ENCODE measurements around the gene ELAVL1.
"Not testable (repeated sequence)": the region's sequence is repeated elsewhere in the genome, so short reads cannot be mapped to it uniquely, and the experiment has no call there.

Gene ELAVL1

DNA sequence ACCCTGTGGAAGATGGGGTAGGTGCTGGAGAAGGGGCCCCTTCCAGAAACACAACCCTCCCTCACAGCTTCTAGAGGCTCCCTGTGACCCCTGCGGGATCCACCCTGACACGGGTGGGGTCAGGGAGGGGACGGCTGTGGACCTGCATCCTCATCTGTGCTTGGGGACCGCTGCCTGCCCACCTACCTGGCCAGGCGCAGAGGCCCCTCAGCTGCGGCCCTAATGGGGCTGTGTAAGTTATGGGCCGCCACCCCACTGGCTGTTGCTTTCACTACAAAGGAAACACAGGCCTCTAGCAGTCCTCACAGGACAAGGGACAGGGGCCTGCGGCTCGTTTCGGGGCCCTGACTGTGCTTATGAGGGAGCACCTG, 72.5 kb downstream of the ELAVL1 start:
- DNase-seq: no peak

DNA sequence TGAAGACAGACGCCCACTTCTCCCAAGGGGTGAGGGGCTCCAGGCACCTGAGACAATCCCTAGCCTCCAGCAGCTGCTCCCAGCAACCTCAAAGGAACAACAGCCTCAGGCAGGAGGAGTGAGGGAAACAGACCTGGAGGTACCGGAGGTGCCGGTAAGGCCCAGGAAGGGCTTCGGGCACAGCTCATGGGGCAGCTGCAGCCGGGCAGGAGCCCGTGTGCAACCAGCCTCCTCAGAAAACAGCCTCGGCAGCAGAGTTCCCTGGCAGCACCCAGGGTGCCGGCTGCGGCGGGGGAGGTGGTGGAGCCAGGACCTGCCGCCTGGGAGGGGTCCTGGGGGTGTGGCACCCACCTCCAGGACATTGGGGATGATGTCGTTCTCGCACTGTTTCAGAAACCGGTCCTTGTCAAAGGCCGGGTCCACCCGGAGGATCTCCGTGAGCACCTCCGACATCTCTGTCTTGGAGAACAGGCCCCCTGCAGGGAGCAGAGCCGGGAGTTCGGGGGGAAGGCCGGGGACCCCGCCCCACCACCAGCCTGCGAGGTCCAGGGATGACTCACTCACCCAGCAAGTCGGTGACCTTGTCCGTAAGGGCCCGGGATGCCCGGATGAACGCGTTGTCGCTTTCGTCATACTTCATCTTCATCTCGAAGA, 73.0 kb downstream of the ELAVL1 start:
- DNase-seq: no peak

DNA sequence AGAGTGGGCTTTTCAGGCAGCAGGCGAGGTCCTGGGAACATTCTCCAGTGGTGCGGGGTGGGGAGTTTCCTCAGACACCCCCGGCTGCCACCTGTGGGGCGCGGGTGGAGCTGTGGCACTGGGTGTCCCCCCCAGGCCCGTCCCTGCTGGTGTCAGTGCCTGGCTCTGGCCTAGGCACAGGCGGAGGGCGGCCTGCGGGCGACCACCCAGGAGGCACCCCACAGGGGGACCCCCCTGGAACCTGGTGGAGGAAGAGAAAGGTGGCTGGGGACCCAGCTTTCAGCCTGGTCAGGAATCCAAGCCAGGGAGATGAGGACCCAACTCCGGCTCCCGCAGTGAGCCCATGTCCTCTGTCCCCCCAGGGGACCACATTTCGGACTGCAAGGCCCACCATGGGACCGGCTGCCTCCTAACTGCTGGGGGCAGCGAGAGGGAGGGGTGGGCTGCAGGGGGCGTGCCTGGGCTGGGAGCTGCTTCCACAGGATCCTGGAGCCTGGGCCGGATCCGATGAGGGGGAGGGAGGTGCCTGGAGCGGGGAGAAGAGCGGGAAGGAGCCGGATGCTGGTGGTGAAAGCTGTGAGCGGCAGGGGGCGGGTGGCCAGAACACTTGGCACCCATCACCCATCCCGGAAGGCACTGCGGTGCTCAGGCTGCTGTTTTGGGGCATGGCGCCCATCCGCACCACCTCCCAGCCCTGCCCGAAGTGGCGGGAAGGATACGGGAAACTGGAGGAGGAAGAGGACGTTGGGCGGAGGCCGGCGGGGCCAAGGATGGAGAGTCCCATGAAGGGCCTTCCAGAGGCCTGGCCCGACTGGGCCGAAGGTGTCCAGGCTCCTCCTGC, 74.0 kb downstream of the ELAVL1 start:
- no peak for DNase-seq

DNA sequence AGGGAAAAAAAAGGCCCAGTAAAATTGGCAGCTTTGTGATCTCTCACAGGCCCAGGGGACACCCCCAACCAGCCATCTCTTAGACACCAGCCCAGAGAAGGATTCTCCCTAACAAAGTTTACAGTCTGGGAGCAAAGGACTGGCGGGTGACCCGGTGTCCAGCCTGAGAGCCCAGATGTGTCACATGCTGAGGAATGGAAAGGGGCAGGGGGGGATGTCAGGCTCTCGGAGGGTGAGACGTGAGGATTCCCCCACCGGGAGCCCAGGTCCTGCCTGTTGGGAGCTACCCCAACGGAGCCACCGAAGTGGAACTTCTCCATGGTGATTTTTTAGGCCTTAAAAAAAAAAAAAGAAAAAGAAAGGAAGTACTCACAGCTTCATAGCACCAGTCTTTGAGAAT, 74.7 kb downstream of the ELAVL1 start:
- no peak for DNase-seq

DNA sequence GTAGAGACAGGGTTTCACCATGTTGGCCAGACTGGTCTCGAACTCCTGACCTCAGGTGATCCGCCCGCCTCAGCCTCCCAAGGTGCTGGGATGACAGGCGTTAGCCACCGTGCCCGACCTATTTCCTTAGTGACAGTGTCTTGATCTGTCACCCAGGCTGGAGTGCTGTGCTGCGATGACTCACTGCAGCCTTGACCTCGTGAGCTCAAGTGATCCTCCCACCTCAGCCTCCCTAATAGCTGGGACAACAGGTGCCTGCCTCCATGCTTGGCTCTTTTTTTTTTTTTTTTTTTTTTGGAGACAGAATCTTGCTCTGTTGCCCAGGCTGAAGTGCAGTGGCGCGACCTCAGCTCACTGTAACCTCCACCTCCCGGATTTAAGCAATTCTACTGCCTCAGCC, 75.4 kb downstream of the ELAVL1 start:
- not testable (repeated sequence) for DNase-seq

DNA sequence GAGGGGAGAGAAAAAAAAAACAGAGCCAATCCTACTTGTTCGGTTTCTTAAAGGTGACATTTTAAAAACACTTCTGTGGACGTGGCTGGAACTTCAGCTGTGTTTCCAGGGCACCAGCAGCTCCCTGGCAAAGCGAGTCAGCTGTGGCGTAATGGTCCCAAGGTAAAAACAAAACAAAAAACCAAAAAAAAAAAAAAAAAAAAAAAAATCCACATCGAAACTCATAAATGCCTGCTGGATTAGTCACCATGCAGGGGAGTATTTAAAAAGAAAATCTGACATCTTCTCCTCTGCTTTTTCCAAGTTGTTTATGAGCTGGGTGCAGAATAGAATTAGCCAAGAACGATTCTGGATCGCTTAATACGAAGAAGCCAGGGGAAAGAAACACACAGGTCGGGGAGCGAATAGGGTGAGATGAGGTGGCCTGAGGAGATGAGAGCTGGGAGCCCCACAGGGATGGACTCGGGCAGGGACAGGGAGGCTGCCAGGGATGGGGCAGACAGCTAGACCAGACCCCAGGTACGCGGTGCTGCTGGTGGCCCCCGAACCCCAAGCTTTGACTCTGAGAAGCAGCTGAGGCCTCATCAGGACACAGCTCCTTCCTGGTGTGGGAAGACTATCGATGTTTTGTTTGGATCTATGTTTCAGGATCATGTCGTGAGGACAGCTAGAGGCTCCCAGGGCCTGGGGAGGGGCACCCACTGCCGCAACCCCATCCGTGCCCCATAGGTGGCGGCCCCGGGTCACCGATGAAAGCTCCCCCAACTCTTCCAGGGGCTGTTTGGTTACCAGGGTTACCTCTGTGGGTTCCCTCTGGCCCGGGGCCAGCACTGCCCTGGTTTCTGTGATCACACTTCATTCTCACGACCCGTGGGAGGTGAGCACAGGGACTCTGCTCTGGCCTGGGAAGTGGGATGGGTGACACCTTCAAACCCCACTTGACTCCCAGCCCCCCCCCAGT, 76.4 kb downstream of the ELAVL1 start:
- DNase-seq: peak; percentile 79

DNA sequence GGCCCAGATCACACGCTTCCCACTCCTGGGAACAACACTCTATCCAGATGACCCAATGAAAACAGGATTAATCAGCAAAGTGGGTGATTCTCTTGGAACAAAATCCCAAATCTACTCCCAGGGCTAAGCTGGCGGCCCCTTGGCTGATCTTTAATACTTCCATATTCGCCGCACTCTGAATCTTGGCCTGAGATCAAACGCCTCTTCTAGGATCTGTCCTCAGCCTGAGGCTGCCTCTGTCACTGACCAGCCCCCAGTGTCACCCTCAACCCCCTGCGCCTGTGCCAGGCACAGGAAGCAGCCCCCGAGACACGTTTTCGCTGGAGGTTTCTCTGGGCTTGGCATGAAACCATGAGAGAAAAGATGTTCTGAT, 77.1 kb downstream of the ELAVL1 start:
- no peak for DNase-seq

DNA sequence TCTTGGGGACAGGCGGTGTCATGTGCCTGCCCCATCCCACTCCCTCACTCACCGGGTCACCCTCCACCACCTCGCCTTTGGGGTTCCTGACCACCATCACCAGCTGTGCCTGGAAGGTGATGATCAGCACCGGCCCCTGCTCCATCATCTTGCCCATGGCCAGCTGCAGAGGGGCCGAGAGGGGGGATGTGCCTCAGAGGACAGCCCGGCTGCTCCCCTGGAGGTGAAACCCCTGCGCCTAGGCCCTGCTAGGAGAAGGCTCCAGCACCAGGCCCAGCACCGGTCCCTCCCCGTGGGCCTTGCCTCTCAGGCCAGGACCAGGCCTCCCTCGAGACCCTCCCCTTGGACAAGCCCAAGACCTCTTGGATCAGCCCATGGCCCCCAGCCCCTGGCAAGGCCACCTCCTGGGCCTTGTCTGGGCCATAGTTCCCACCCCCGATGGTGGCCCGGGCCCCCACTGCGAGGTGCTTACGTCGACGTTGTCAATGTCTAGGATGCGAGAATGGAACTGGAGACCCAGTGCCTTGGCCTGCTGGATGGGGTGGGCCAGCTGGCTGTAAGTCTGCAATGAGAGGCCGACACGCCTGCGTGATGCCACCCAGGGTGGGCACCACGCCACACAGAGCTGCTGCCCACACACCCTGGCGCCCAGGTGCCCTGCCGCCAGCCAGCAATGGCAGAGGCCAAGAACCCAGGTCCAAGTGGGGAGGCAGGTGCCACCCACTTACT, 77.7 kb downstream of the ELAVL1 start:
- DNase-seq: no peak

DNA sequence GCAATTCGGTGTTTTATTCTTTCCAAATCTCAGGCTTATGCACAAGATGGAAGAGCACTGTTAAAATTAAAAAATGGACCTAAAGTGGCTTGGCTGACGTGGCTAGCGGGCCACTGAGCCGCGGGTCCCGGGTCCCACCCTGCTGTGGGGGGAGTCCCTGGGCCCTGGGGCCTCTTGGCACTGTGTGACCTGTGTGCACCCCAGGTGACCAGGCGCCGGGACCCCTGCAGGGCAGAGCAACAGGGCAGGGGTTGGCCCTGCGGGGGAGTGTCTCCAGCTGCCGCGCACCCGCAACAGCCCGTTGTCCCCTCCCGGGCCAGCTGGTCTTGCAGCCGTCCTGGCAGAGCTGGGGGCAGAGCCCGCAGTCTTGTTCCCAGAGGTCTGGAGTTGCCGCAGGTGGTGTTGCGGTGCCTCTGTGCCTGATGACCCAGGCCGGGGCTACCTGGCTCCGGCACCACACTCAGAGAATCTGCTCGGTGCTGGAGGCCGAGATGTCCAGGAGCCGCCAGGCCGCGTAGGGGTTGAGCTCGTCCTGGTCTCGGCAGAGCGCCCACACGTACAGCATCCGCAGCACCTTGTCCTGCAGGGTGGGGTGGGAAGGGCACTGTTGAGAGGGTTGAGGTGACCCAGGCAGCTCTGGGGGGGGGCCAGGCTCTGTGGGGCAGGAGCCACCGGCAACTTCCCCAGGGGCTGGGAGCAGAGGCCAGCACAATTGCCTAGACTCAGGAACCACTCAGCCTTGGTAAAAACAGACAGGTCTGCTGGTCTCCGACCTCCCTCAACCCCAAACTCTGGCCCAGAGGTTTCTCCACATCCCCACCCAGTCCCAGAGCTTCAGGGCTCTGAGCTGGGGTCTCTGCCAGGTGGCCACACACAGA, 78.5 kb downstream of the ELAVL1 start:
- DNase-seq: no peak

DNA sequence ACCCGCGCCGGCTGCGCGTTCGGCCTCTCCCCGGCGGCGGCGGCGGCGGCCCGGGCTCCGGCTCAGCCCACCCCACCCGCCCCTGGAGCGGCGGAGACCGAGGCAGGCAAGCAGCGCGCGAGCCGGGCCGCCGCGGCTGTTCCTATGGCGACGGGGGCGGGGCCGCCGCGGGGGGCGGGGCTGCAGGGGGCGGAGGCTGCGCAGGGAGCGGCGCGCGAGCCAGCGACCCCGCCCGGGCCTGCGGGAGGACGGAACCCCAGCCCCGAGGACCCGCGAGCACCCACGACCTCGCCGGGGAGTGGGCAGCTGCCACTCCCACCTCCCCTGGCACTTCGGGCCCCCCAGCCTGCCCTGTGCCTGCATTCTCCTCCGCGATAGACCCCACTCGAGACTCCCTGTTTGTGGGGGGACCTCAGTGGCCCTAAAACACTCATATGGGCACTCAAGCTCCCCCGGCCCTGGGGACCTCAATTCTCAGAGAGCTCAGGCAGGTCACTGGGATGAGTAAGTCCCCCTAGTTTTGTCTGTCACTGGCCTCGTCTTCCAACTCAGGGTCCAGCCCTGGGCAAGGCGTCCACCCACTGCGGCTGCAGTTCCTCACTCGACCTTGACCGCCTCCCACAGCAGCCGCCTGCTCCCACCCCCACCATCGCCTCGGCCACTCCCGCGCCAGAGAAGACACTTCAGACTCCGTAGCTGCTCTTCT, 79.3 kb downstream of the ELAVL1 start, which contains the start of gene CTXN1:
Gene CTXN1, minus strand, starts transcription at position 115 of the 706 bp plus-strand sequence. CDS start 597 bp downstream, outside the sequence.
- peak; percentile 57 for DNase-seq

DNA sequence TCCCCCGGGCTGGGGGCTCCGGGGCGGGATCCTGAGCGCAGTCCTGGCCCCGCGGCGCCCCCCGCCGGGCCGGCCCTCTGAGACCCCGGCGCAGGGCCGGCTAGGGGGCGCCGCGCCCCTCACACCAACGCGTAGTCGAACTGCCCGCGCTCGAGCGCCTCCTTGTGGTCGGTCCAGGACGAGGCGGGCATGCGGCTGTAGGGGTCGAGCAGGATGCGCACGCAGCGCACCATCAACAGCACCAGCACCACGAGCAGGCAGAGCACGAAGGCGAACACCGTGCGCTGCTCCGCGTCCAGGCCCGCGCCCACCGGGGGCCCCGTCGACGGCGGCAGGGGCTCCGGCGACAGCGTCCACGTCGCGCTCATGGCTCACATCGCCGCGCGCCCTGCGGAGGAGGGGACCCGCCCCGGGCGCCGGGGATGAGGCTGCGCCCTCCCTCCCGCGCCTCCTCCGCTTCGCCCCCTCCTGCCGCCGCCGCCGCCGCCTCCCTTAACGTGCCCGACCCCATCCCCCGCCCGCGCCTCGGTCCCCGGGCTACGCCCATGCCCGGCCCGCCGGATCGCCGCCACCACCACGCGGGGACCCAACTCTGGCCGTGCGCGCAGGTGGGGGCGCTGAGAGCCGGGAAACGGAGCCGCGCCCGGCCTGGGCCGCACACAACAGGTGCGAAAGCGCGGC, 80.1 kb downstream of the ELAVL1 start:
- DNase-seq: peak; percentile 73

DNA sequence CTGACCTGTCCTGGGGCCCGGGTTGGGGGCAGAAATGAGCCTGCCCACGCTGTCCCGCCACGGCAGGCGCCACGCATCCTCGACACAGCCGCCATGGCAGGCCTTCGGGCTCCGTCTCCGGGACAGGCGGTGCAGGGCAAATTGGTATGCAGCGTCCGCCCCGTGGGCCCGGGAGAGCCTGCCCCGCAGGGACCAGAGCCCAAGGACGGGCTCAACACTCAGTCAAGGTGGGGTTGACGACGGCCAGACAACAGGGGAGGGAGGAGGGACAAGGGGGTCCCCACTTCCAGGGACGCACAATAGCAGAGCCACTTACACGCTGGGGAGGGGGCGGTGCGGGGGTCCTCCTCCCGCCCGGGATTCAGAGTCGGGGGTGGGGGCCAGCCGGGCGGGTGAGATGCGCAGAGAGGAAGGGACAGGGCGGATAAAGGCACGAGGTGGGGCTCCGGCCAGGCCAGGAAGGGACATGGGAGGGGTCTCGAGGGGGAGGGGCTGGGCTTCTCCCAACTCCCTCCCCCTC, 80.7 kb downstream of the ELAVL1 start:
- no peak for DNase-seq

DNA sequence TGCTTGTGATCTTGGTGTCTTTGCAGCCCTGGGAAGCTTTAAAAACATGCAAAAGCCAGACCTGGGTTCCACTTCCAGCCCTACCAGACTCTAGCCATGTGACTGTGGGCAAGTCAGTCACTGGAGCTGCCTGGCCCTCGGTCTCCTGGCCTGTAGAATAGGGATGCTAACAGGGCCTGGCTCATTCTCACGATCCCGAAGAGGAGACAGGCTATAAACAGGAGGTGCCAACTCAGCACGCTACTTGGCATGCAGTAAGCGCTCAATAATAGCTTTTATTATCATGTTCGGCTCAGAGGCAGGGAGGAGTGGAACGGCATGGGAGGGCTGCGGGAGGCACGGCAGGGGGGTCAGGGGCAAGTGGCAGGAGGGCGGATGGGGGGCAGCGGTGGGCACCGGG, 81.2 kb downstream of the ELAVL1 start:
- no peak for DNase-seq

DNA sequence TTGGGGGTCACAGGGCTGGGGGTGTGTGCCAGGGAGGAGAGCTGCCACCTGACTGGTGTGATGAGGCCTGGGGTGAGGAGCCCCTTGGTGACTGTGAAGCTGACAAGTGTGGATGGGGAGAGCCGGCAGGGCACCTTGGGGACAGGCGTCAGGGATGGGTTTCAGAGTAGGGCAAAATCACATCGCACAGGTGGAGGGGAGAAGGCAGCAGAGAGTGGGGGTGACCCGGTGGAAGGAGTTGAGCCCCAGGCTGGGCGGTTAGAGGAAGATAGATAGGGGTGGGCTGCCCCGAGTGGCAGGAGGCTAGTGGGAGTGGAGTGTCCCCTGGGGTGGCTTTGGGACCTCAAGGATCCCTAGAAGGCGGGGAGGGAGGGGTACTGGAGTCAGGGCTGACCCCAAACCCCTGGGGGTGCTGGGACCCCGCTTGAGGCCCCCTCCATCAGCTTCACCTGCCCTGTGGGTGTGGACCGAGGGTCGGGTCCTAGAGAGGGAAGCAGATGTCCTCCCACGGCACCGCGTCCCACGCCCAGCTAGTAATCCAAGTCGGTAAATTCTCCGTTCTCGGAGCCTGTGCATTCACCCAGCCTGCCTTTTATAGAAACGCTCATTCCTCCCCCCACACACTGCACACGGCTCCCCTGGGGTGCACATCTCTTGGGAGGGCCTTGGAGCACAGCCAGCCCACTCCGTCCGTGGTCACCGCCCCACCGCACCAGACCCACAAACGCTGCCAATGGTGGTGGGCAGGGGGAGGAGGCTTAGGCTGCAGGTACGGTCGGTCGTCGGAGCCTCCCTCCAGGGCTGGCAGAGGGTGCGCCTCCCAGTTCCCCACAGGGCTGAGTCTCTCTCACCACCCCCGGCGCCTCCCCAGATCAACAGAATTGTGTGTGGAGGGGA, 81.9 kb downstream of the ELAVL1 start:
- DNase-seq: no peak

DNA sequence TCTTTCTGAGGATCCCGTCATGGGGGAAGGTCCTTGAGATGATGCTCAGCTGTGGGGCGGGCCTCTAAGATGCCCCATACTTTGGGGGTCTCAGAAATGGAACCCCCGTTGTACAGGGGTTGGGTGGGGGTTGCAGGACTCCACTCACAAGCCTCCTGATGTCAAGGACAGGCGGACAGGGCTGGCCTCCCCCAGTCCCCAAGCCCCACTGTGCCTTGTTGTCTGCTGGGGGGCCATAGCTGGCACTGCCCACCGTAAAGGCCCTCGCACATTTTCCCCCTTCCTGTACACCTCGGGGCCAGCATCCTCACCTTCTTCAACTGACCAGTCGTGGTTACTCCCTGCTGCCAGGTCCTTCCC, 82.6 kb downstream of the ELAVL1 start:
- no peak for DNase-seq

DNA sequence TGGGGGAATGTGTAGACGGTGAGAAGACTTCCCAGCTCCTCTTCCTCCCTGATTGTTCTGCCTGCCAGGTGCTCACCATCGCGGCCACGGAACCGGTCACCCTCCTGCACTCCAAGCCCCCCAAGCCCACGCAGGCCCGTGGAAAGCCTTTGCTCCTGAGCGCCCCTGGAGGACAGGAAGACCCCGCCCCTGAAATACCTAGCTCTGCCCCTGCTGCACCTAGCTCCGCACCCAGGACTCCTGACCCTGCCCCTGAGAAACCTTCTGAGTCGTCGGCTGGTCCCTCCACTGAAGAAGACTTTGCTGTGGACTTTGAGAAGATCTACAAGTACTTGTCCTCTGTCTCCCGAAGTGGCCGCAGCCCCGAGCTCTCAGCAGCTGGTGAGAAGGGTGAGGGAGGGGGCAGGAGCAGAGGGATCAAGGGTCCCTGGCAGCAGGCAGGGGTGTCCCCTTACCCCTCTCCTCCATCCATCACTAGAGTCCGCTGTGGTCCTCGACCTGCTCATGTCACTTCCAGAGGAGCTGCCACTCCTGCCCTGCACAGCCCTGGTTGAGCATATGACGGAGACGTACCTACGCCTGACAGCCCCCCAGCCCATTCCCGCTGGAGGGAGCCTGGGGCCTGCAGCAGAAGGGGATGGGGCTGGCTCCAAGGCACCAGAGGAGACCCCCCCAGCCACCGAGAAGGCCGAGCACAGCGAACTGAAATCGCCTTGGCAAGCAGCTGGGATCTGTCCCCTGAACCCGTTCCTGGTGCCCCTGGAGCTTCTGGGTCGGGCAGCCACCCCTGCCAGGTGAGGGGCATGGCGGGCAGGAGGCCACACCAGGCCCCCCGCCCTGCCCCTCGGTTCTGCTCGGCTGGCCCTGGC, 83.2 kb downstream of the ELAVL1 start:
- DNase-seq: no peak

DNA sequence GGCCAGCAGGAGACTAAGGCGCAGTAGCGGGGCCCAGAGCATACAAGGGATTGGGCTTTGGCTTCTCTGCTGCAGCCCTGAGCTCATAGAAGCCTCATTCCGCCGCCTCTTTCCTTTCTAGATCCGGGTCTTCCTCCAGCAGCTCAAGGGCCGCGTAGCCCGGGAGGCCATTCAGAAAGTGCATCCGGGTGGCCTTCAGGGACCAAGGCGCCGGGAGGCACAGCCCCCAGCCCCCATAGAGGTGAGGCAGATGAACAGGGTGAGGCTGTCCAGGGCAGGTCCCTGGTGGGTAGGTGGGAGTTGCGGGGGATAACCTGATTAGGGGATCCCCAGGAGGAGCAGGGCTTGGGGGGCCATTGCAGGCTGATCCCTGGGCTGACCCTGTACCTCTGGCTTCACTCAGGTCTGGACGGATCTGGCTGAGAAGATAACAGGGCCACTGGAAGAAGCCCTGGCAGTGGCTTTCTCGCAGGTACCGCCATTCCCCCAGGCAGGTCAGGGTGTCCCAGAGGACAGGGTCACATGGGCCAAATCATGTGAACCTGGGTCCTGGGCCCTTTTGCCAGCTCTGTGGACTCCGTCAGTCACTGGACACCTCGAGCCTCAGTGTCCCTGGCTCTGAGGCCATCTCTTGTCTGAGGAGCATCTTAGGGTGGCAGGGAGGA, 84.0 kb downstream of the ELAVL1 start:
- no peak for DNase-seq
